Mammary epithelial cell (primary cell): ENCODE measurements around the gene PLAC9.
"Not testable (repeated sequence)": the region's sequence is repeated elsewhere in the genome, so short reads cannot be mapped to it uniquely, and the experiment has no call there.

Experiments used
- CTCF ChIP-seq, 2 donors: IDR thresholded peaks in 1 of 2; conservative IDR thresholded peaks in 1 of 2; 2 replicates each; pipeline ENCODE4 v1.5.1; 2011 to 2012; ENCODE audit warnings: inconsistent platforms in 2 of 2, low read length in 2 of 2, mild to moderate bottlenecking in 2 of 2, control low read depth in 1 of 2, low read depth in 1 of 2; ENCODE audit not compliant: insufficient read depth in 1 of 2; ENCODE audit errors: extremely low read depth in 1 of 2
- EZH2 ChIP-seq: IDR thresholded peaks from 2 replicates; pipeline ENCODE4 v1.6.1; 2012; ENCODE audit warnings: low read length, inconsistent platforms, borderline replicate concordance

GRCh38 chr10:80099295-80099694 lies 33.2 kb upstream of the PLAC9 start:
- not testable (repeated sequence) for TF ChIP-seq CTCF (conservative IDR thresholded peaks at IDR 0.05 in 1 of 2, IDR thresholded peaks at IDR 0.05 in 1 of 2; ENCODE audit: extremely low read depth in 1 of 2, insufficient read depth in 1 of 2, low read depth in 1 of 2, low read length in 2 of 2); EZH2
